GM18858 (cell line): Measurements from ENCODE around the gene DOK7.
A peak's percentile ranks its signal among the peaks of the same experiment; 100 is the strongest.
"Not testable (repeated sequence)": the region's sequence is repeated elsewhere in the genome, so short reads cannot be mapped to it uniquely, and the experiment has no call there.

Experiments used
- ATAC-seq: cut with Tn5 transposase; IDR thresholded peaks from one replicate; pipeline ENCODE4 v1.9.1; 2021; ENCODE audit not compliant: unreplicated experiment

Gene DOK7

GRCh38 chr4:3530663-3531254 is 67.7 kb downstream of the DOK7 start:
- no peak for ATAC-seq

GRCh38 chr4:3531318-3531878 is 68.3 kb downstream of the DOK7 start:
- ATAC-seq: no peak

GRCh38 chr4:3531879-3532750 is 69.0 kb downstream of the DOK7 start, which contains the start of gene LRPAP1:
Gene LRPAP1 (minus strand): TSS chr4:3532422. CDS start chr4:3532412, 10 bp downstream.
- peak; percentile 84 for ATAC-seq

- no peak for ATAC-seq
Measured at GRCh38 chr4:3532751-3533422, 69.8 kb downstream of the DOK7 start.

- ATAC-seq: no peak
Measured at GRCh38 chr4:3533423-3533820, 70.3 kb downstream of the DOK7 start.

- not testable (repeated sequence) for ATAC-seq
Measured at GRCh38 chr4:3535812-3536211, 72.7 kb downstream of the DOK7 start.

GRCh38 chr4:3538906-3539305 is 75.8 kb downstream of the DOK7 start:
- not testable (repeated sequence) for ATAC-seq

- ATAC-seq: not testable (repeated sequence)
Measured at GRCh38 chr4:3543415-3543814, 80.3 kb downstream of the DOK7 start.
